Esophagus muscularis mucosa (tissue), 4 donors: ENCODE data around the gene MRPL9. TPM values are rescaled to one million over a fixed set of nuclear protein-coding genes. Genes with fewer than 3 reads are reported as not detected.

Experiments
- DNase-seq: peaks from one replicate; pipeline ENCODE4 v3.0.0-alpha.2; 2017; ENCODE audit errors: extremely low spot score
- H3K27ac ChIP-seq, 4 donors: fragments of 200-600 bp; sonication (generic); replicated peaks in 1 of 4; 1 replicate in 3 of 4; 2 replicates in 1 of 4; pipeline ENCODE4 v1.5.1; 2016 to 2019; ENCODE audit warnings: mild to moderate bottlenecking in 1 of 4
- H3K27me3 ChIP-seq, 4 donors: fragments of 200-600 bp; sonication (generic); one replicate each; pipeline versions ENCODE4 v1.5.1 to v1.6.0; 2016 to 2019
- H3K36me3 ChIP-seq, 4 donors: fragments of 200-600 bp; sonication (generic); one replicate each; pipeline ENCODE4 v1.5.1; 2016 to 2019
- H3K4me1 ChIP-seq, 4 donors: fragments of 200-600 bp; sonication (generic); one replicate each; pipeline ENCODE4 v1.5.1; 2016 to 2019
- H3K4me3 ChIP-seq, 4 donors: fragments of 200-600 bp; sonication (generic); 1 replicate in 2 of 4; 2 replicates in 2 of 4; pipeline ENCODE4 v1.5.1; 2016 to 2019; ENCODE audit warnings: mild to moderate bottlenecking in 4 of 4, moderate library complexity in 1 of 4
- H3K9me3 ChIP-seq, 4 donors: fragments of 200-600 bp; sonication (generic); 1 replicate in 3 of 4; 2 replicates in 1 of 4; pipeline ENCODE4 v1.5.1; 2016 to 2019
- CTCF ChIP-seq, 3 experiments: fragments of 200-600 bp in 2 of 3; fragments of 450-650 bp in 1 of 3; sonication (generic) in 2 of 3; IDR thresholded peaks; one replicate each; pipeline ENCODE4 v1.5.1; 2017 to 2019; ENCODE audit warnings: antibody characterized with exemption in 3 of 3, mild to moderate bottlenecking in 2 of 3, moderate library complexity in 1 of 3
- EP300 ChIP-seq: sonication (generic); formaldehyde crosslinking; IDR thresholded peaks from one replicate; pipeline ENCODE4 v1.6.1; 2017; ENCODE audit warnings: antibody characterized with exemption
- POLR2A ChIP-seq: fragments of 450-650 bp; IDR thresholded peaks from one replicate; pipeline ENCODE4 v1.6.1; 2017; ENCODE audit warnings: antibody characterized with exemption, moderate library complexity, mild to moderate bottlenecking, low read depth
- POLR2AphosphoS5 ChIP-seq, 2 donors: sonication (generic); formaldehyde crosslinking; IDR thresholded peaks; one replicate each; pipeline ENCODE4 v1.6.1; 2017; ENCODE audit warnings: antibody characterized with exemption in 2 of 2
- WGBS: methylation state at CpG from one replicate; pipeline ENCODE4 v1.1.5; 2018; 5-methylcytosine and 5-hydroxymethylcytosine counted together
- intact Hi-C: fragments of 100-400 bp; cut with DNase I; formaldehyde crosslinking; loops from one replicate; pipeline ENCODE4 v1.15.1; 2023
- total RNA-seq, 4 donors: library from RNA; depleted of rRNA; stranded (reverse); fragments of >200 nt; gene quantifications; one replicate each; pipeline versions ENCODE4 v1.1.0 to v1.2.1, GENCODE V29; 2016

The MRPL9 gene
- total RNA-seq, 4 donors from 2014 or later = 49.8 to 57.0 (median 56.5) TPM

- DNase-seq = no peak
- Histone ChIP-seq H3K4me3 (no peak overlapping the region), H3K4me1 (peaks cover 21 to 31% (median 26%) of the 10 kb centered on the region in 4 donors), H3K27me3 (peaks cover 0 to 29% (median 4%) of the 10 kb centered on the region in 4 donors), H3K9me3 (no peaks in the 10 kb centered on the region), H3K36me3 (no peaks in the 10 kb centered on the region), H3K27ac (no peak overlapping the region)
- no peak for TF ChIP-seq EP300
- no peak for TF ChIP-seq POLR2A
- no peak for TF ChIP-seq POLR2AphosphoS5 (IDR thresholded peaks at IDR 0.05)
- TF ChIP-seq CTCF (IDR thresholded peaks at IDR 0.05) = no peak
- WGBS = no CpG with 5 or more reads among the region's 2 CpGs
- intact Hi-C loops = no loop called here
Observed at GRCh38 chr1:151713874-151714273, 49.4 kb downstream of the MRPL9 start.

- intact Hi-C loops = no loop called here
- WGBS = 80% methylated on average over 1 of the region's 2 CpGs
- no peak for DNase-seq
- TF ChIP-seq CTCF (IDR thresholded peaks at IDR 0.05) (no peak), POLR2A (no peak), EP300 (no peak), POLR2AphosphoS5 (IDR thresholded peaks at IDR 0.05) (no peak)
- peaks cover 15 to 23% (median 18%) of the 10 kb centered on the region in 4 donors for H3K4me1 ChIP-seq
- no peaks in the 10 kb centered on the region for H3K36me3 ChIP-seq
- H3K9me3 ChIP-seq = no peaks in the 10 kb centered on the region
- H3K4me3 ChIP-seq = no peak overlapping the region
- no peak overlapping the region for H3K27ac ChIP-seq
- H3K27me3 ChIP-seq = peaks cover 0 to 29% (median 4%) of the 10 kb centered on the region in 4 donors
Observed at GRCh38 chr1:151713044-151713443, 50.3 kb downstream of the MRPL9 start.

GRCh38 chr1:151711951-151712350, 51.3 kb downstream of the MRPL9 start:
- H3K27ac ChIP-seq = no peak overlapping the region
- TF ChIP-seq EP300 (no peak), POLR2A (no peak), CTCF (IDR thresholded peaks at IDR 0.05) (no peak), POLR2AphosphoS5 (IDR thresholded peaks at IDR 0.05) (no peak)
- no peak for DNase-seq
- peaks cover 6 to 12% (median 9%) of the 10 kb centered on the region in 4 donors for H3K4me1 ChIP-seq
- H3K9me3 ChIP-seq = no peaks in the 10 kb centered on the region
- intact Hi-C loops = no loop called here
- H3K4me3 ChIP-seq = no peak overlapping the region
- no peaks in the 10 kb centered on the region for H3K36me3 ChIP-seq
- WGBS = 71% methylated on average over 10 of the region's 10 CpGs
- peaks cover 0 to 28% (median 4%) of the 10 kb centered on the region in 4 donors for H3K27me3 ChIP-seq

- no peak overlapping the region for H3K27ac ChIP-seq
- intact Hi-C loops = no loop called here
- 83% methylated on average over 17 of the region's 21 CpGs for WGBS
- no peaks in the 10 kb centered on the region for H3K36me3 ChIP-seq
- no peak overlapping the region for H3K4me3 ChIP-seq
- no peaks in the 10 kb centered on the region for H3K9me3 ChIP-seq
- no peak for DNase-seq
- TF ChIP-seq POLR2A = no peak
- TF ChIP-seq POLR2AphosphoS5 (IDR thresholded peaks at IDR 0.05) = no peak
- TF ChIP-seq CTCF (IDR thresholded peaks at IDR 0.05) = no peak
- TF ChIP-seq EP300 = no peak
- peaks cover 0 to 5% (median 1%) of the 10 kb centered on the region in 4 donors for H3K4me1 ChIP-seq
- peaks cover 0 to 21% (median 2%) of the 10 kb centered on the region in 4 donors for H3K27me3 ChIP-seq
Observed at GRCh38 chr1:151711044-151711800, 52.1 kb downstream of the MRPL9 start.
